Measurements from ENCODE around the gene SPAAR. TPM values are rescaled to one million over a fixed set of nuclear protein-coding genes. Genes with fewer than 3 reads are reported as not detected.
"Not testable (repeated sequence)": the region's sequence is repeated elsewhere in the genome, so short reads cannot be mapped to it uniquely, and the experiment has no call there.

The SPAAR gene
- total RNA-seq, 6 experiments from 2014 or later, result 0.19 to 0.34 (median 0.23) TPM; not detected in 1

DNA sequence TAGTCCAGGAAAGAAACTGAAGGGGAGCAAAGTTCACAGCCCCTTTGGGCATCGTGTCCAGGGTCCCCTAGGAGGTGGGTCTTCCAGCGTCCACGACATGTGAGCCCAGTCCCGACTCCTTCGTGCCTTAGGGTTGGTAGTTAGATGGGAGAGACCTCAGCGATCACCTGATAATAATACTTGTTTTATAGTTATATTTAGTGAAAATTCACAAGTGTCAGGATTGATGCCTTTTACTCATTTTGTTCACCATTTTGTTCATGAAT, 20.1 kb downstream of the SPAAR start:
- H3K36me3 Mint-ChIP-seq (ENCODE audit: low read depth), result no peaks in the 10 kb centered on the region
- peaks cover 58% of the 10 kb centered on the region for H3K4me1 Mint-ChIP-seq (ENCODE audit: low read depth)
- H3K4me3 Mint-ChIP-seq, result no peak overlapping the region
- H3K9me3 Mint-ChIP-seq, result no peaks in the 10 kb centered on the region
- H3K27ac Mint-ChIP-seq, result peak overlapping the region; percentile 18; the same call in 1 of the 2 replicates
- TF ChIP-seq, protein P1, sequence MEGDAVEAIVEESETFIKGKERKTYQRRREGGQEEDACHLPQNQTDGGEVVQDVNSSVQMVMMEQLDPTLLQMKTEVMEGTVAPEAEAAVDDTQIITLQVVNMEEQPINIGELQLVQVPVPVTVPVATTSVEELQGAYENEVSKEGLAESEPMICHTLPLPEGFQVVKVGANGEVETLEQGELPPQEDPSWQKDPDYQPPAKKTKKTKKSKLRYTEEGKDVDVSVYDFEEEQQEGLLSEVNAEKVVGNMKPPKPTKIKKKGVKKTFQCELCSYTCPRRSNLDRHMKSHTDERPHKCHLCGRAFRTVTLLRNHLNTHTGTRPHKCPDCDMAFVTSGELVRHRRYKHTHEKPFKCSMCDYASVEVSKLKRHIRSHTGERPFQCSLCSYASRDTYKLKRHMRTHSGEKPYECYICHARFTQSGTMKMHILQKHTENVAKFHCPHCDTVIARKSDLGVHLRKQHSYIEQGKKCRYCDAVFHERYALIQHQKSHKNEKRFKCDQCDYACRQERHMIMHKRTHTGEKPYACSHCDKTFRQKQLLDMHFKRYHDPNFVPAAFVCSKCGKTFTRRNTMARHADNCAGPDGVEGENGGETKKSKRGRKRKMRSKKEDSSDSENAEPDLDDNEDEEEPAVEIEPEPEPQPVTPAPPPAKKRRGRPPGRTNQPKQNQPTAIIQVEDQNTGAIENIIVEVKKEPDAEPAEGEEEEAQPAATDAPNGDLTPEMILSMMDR (IDR thresholded peaks at IDR 0.05), result no peak
- DNase-seq, result no peak
- H3K27me3 Mint-ChIP-seq (ENCODE audit: insufficient read depth), result no peaks in the 10 kb centered on the region

DNA sequence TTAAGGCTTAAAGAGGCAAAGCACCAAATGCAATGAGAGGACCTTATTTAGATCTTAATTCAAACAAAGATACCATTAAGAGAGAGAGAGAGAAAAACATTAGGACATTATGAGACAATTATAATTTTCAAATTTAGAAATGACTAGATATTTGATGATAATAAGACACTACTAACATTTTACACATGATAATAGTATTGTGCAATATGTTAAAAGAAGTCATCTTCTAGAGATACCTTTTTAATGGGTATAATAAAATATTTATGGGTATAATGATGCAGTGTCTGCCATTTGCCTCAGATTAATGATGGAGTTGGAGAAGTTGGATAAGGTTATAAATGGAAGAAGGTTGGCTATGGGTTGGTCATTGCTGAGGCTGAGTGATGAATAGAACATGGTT, 21.2 kb downstream of the SPAAR start:
- Mint-ChIP-seq H3K9me3 (no peaks in the 10 kb centered on the region), H3K4me1 (ENCODE audit: low read depth) (peaks cover 52% of the 10 kb centered on the region), H3K27me3 (ENCODE audit: insufficient read depth) (no peaks in the 10 kb centered on the region), H3K36me3 (ENCODE audit: low read depth) (no peaks in the 10 kb centered on the region), H3K4me3 (no peak overlapping the region), H3K27ac (no peak overlapping the region)
- DNase-seq, result no peak
- TF ChIP-seq, protein P1 (IDR thresholded peaks at IDR 0.05), result no peak

DNA sequence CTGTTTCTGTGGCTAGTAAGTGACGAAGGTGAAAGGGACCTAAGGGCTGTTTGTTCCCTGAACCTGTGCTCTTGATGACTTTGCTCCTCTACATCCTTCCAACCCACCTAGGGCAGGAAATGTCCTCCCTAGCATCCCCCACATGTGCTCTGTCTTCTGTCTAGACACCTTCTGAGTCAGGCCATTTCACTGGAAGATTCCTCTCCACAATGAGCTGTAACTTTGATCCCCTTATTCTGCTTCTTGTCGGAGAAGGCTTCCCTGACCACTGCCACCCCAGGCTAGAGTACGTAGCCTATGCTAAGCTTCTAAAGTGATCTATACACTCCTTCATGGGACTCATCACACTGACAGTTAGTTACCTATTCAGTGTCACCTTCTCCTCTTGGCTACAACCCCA, 21.7 kb downstream of the SPAAR start:
- DNase-seq, result no peak
- TF ChIP-seq, protein P1 (IDR thresholded peaks at IDR 0.05), result no peak
- Mint-ChIP-seq H3K4me1 (ENCODE audit: low read depth) (peaks cover 52% of the 10 kb centered on the region), H3K36me3 (ENCODE audit: low read depth) (no peaks in the 10 kb centered on the region), H3K27me3 (ENCODE audit: insufficient read depth) (no peaks in the 10 kb centered on the region), H3K27ac (no peak overlapping the region), H3K9me3 (no peaks in the 10 kb centered on the region), H3K4me3 (no peak overlapping the region)

DNA sequence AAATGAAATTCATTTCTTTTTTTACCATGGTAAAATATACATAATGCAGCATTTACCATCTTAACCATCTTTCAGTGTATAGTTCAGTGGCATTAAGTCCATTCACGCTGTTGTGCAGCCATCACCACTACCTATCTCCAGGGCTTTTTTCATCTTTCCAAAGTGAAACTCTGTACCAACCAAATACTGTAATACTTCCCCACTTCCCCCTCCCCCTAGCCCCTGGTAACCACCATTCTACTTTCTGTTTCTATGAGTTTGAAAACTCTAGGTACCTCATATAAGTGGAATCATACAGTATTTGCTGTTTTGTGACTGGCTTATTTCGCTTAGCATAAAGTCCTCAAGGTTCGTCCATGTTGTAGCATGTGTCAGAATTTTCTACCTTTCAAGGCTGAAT, 23.4 kb downstream of the SPAAR start:
- no peaks in the 10 kb centered on the region for H3K27me3 Mint-ChIP-seq (ENCODE audit: insufficient read depth)
- H3K4me3 Mint-ChIP-seq, result no peak overlapping the region
- peaks cover 4% of the 10 kb centered on the region for H3K9me3 Mint-ChIP-seq
- H3K27ac Mint-ChIP-seq, result no peak overlapping the region
- no peak for DNase-seq
- TF ChIP-seq, protein P1 (IDR thresholded peaks at IDR 0.05), result no peak
- peaks cover 60% of the 10 kb centered on the region for H3K4me1 Mint-ChIP-seq (ENCODE audit: low read depth)
- H3K36me3 Mint-ChIP-seq (ENCODE audit: low read depth), result peaks cover 8% of the 10 kb centered on the region

DNA sequence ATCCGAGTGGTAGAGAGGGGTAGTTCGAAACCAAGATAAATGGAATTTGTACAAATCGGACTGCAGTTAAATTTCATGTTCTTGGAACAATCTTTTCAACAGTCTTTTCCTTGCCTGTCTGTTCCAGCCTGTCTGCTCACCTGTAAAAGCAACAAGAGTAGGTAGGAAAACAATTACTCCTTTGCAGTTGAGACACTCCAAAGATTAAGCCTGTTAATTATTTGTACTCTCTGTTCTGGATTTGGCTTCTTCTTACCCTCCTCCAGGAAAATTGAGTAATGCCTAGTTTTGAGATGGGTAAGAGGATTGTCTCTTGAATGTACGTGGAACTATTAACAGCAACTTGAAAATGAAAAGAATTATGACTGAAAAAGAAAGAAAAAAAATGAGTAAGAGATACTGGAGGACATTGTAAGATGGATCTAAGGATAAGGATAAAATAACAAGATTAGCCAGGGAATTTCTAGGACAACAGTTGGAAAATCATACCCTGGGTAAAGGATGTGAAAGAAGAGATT, 24.3 kb downstream of the SPAAR start:
- H3K4me1 Mint-ChIP-seq (ENCODE audit: low read depth), result peaks cover 67% of the 10 kb centered on the region

DNA sequence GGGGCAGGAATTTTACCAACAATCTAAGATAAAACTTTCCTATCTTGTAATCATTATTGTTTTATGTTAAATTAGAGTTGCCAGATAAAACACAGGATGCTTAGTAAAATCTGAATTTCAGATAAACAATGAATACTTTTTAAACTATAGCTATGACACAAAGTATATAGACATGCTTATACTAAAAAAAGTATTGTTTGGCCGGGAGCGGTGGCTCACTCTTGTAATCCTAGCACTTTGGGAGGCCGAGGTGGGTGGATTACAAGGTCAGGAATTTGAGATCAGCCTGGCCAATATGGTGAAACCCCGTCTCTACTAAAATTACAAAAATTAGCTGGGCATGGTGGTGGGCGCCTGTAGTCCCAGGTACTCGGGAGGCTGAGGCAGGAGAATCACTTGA, 24.8 kb downstream of the SPAAR start:
- H3K4me3 Mint-ChIP-seq; H3K9me3 Mint-ChIP-seq; DNase-seq; H3K27me3 Mint-ChIP-seq (ENCODE audit: insufficient read depth); H3K36me3 Mint-ChIP-seq (ENCODE audit: low read depth): not testable (repeated sequence)
- Mint-ChIP-seq H3K27ac (peak overlapping the region; percentile 27), H3K4me1 (ENCODE audit: low read depth) (peaks cover 67% of the 10 kb centered on the region)

More for the DNA sequence above, 24.3 kb downstream of the SPAAR start:
- DNase-seq, result no peak
- H3K4me3 Mint-ChIP-seq, result no peak overlapping the region
- H3K36me3 Mint-ChIP-seq (ENCODE audit: low read depth), result peaks cover 8% of the 10 kb centered on the region
- peak overlapping the region; percentile 27 for H3K27ac Mint-ChIP-seq
- H3K27me3 Mint-ChIP-seq (ENCODE audit: insufficient read depth), result no peaks in the 10 kb centered on the region
- H3K9me3 Mint-ChIP-seq, result peaks cover 4% of the 10 kb centered on the region
- TF ChIP-seq, protein P1 (IDR thresholded peaks at IDR 0.05), result no peak
